A673 (cell line): ENCODE measurements around the gene MAG. TPM values are rescaled to one million over a fixed set of nuclear protein-coding genes. Genes with fewer than 3 reads are reported as not detected.

Experiments
- BruUV-seq: library from RNA; stranded (reverse); fragments of 400-500 nt; replicated peaks from 2 replicates; lab custom pipeline; 2021; lab: Mats Ljungman, UMichigan
- CTCF ChIA-PET: fragments of 300-600 bp; sonication (Branson Sonifier 250); formaldehyde crosslinking; loops from one replicate; lab custom pipeline; 2022; ENCODE audit warnings: antibody characterized with exemption; lab: Charles Lee
- POLR2A ChIA-PET: fragments of 300-600 bp; sonication (Branson Sonifier 250); formaldehyde crosslinking; loops from one replicate; lab custom pipeline; 2022; ENCODE audit warnings: antibody characterized with exemption; ENCODE audit not compliant: low non-redundant PET; lab: Charles Lee
- DNase-seq: peaks from one replicate; pipeline ENCODE4 v3.0.0-alpha.2; 2015; ENCODE audit warnings: low spot score
- H3K27ac ChIP-seq: fragments of 200-600 bp; sonication (generic); 2 replicates; pipeline ENCODE4 v1.5.1; 2016; ENCODE audit warnings: mixed run types, low read depth, mild to moderate bottlenecking, mixed read lengths, antibody characterized with exemption, low read length; ENCODE audit not compliant: poor library complexity, severe bottlenecking
- H3K27me3 ChIP-seq: fragments of 200-600 bp; sonication (generic); replicated peaks from 2 replicates; pipeline ENCODE4 v1.6.1; 2017; ENCODE audit warnings: mixed run types, low read depth, mild to moderate bottlenecking, mixed read lengths, antibody characterized with exemption, low read length; ENCODE audit not compliant: insufficient read depth, poor library complexity
- H3K36me3 ChIP-seq: fragments of 200-600 bp; sonication (generic); 2 replicates; pipeline ENCODE4 v1.6.1; 2016; ENCODE audit warnings: mixed run types, mild to moderate bottlenecking, mixed read lengths, antibody characterized with exemption, low read length; ENCODE audit not compliant: insufficient read depth, poor library complexity, severe bottlenecking
- H3K4me1 ChIP-seq: fragments of 200-600 bp; sonication (generic); 2 replicates; pipeline ENCODE4 v1.6.1; 2017; ENCODE audit warnings: mixed run types, mild to moderate bottlenecking, mixed read lengths, antibody characterized with exemption, low read length; ENCODE audit not compliant: insufficient read depth, poor library complexity, severe bottlenecking
- H3K4me3 ChIP-seq: fragments of 200-600 bp; sonication (generic); 2 replicates; pipeline ENCODE4 v1.5.1; 2016; ENCODE audit warnings: low read depth, mixed run types, mild to moderate bottlenecking, mixed read lengths, low read length; ENCODE audit not compliant: poor library complexity, severe bottlenecking
- H3K9me3 ChIP-seq: fragments of 200-600 bp; sonication (generic); 2 replicates; pipeline ENCODE4 v1.6.1; 2016; ENCODE audit warnings: mixed run types, low read depth, mild to moderate bottlenecking, mixed read lengths, antibody characterized with exemption, low read length; ENCODE audit not compliant: poor library complexity, severe bottlenecking
- CTCF ChIP-seq: fragments of 300-800, 200-600 bp; sonication (generic); conservative IDR thresholded peaks from 2 replicates; pipeline ENCODE4 v1.5.1; 2017; ENCODE audit warnings: low read depth, mild to moderate bottlenecking, antibody characterized with exemption, low read length, moderate library complexity, mixed read lengths
- EZH2 ChIP-seq: fragments of 200-600 bp; sonication (generic); IDR thresholded peaks from 2 replicates; pipeline ENCODE4 v1.6.1; 2017; ENCODE audit warnings: borderline replicate concordance, low read depth, mild to moderate bottlenecking, mixed read lengths, antibody characterized with exemption, low read length; ENCODE audit not compliant: poor library complexity, severe bottlenecking
- intact Hi-C: fragments of 100-400 bp; cut with micrococcal nuclease; formaldehyde crosslinking; loops from one replicate; pipeline ENCODE4 v1.10.0; 2022; ENCODE audit not compliant: unreplicated experiment
- total RNA-seq: library from RNA; stranded (reverse); gene quantifications from 2 replicates; pipeline ENCODE4 v1.2.3, GENCODE V29; 2021

Gene MAG
- total RNA-seq, 1 experiment from 2014 or later = not detected

GRCh38 chr19:35287713-35288112 lies 4.2 kb upstream of the MAG start:
- Histone ChIP-seq H3K27me3 (peaks cover 14% of the 10 kb centered on the region), H3K27ac (no peak overlapping the region), H3K36me3 (no peaks in the 10 kb centered on the region), H3K4me3 (no peak overlapping the region), H3K9me3 (no peaks in the 10 kb centered on the region), H3K4me1 (no peaks in the 10 kb centered on the region)
- BruUV-seq = no TSS peak
- TF ChIP-seq CTCF (no peak), EZH2 (no peak)
- ChIA-PET POLR2A (no interaction called here), CTCF (interaction anchor here (0.7 kb wide), 1 partner anchor 24 kb away, joined by 4 read pairs; no protein-coding TSS in a partner anchor)
- DNase-seq = no peak
- intact Hi-C loops = no loop called here

DNA sequence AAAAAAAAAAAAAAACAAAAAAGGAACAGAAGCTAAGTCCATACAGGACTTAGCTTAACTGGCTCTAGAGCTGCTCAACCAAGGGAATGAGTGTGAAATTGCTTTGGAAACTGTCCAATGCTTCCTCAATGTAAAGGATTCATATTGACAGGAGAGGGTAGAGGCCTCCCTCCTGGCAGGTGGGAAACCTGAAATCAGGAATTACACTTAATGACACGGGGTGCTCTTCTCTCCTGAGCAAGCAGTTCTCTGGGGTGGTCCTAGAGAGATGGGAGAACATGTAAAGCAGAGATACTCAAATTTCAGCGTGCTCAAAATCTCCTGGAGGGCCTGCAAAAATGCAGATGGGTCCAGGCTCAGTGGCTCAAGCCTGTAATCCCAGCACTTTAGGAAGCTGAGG lies 3.6 kb upstream of the MAG start:
- Histone ChIP-seq H3K4me1 (no peaks in the 10 kb centered on the region), H3K9me3 (no peaks in the 10 kb centered on the region), H3K27ac (no peak overlapping the region), H3K4me3 (no peak overlapping the region), H3K27me3 (peaks cover 20% of the 10 kb centered on the region), H3K36me3 (no peaks in the 10 kb centered on the region)
- TF ChIP-seq EZH2 = no peak
- no peak for TF ChIP-seq CTCF
- no peak for DNase-seq
- intact Hi-C loops = no loop called here
- no TSS peak for BruUV-seq
- ChIA-PET CTCF (no interaction called here), POLR2A (no interaction called here)

GRCh38 chr19:35288906-35289305 lies 3.1 kb upstream of the MAG start:
- no peaks in the 10 kb centered on the region for H3K9me3 ChIP-seq
- POLR2A ChIA-PET = no interaction called here
- no peaks in the 10 kb centered on the region for H3K36me3 ChIP-seq
- BruUV-seq = no TSS peak
- H3K27me3 ChIP-seq = peaks cover 26% of the 10 kb centered on the region
- intact Hi-C loops = no loop called here
- TF ChIP-seq EZH2 (no peak), CTCF (no peak)
- no peak overlapping the region for H3K27ac ChIP-seq
- CTCF ChIA-PET = no interaction called here
- H3K4me1 ChIP-seq = no peaks in the 10 kb centered on the region
- DNase-seq = no peak
- no peak overlapping the region for H3K4me3 ChIP-seq
